NK-92 treated with Interleukin-12 subunit alpha and Interleukin-12 subunit beta, amount 100 ng/mL, for 24 hours (cell line): ENCODE measurements around the gene GRAP2.
"Not testable (repeated sequence)": the region's sequence is repeated elsewhere in the genome, so short reads cannot be mapped to it uniquely, and the experiment has no call there.

Experiments used
- DNase-seq: peaks from one replicate; lab custom pipeline; 2025; lab: John Stamatoyannopoulos, UW

Gene GRAP2

GRCh38 chr22:39900306-39901227 lies at the start of gene GRAP2:
TSS of gene GRAP2 (plus strand) at chr22:39901084. CDS start at chr22:39947107, 46,023 bp downstream.
- peak; percentile 41 for DNase-seq

GRCh38 chr22:39851606-39852315 lies 49.1 kb upstream of the GRAP2 start:
- no peak for DNase-seq

GRCh38 chr22:39852799-39853198 lies 48.1 kb upstream of the GRAP2 start:
- no peak for DNase-seq

- DNase-seq: no peak
Observed at GRCh38 chr22:39856588-39856987, 44.3 kb upstream of the GRAP2 start.

GRCh38 chr22:39859903-39860588 lies 40.8 kb upstream of the GRAP2 start:
- no peak for DNase-seq

- DNase-seq: no peak
Observed at GRCh38 chr22:39868741-39869140, 32.1 kb upstream of the GRAP2 start.

DNA sequence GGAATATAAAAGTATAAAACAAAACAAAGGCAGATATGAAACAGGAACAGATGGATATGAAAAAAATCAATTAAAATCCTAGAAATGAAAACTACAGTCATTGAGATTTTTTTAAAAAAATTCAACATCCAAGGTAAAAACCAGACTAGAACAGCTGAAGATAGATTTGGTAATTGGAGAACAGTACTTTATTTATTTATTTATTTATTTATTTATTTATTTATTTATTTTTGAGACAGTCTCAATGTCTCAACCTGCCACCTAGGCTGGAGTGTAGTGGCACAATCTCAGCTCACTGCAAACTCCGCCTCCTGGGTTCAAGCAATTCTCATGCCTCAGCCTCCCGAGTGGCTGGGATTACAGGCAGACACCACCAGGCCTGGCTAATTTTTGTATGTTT lies 31.1 kb upstream of the GRAP2 start:
- DNase-seq: not testable (repeated sequence)

DNA sequence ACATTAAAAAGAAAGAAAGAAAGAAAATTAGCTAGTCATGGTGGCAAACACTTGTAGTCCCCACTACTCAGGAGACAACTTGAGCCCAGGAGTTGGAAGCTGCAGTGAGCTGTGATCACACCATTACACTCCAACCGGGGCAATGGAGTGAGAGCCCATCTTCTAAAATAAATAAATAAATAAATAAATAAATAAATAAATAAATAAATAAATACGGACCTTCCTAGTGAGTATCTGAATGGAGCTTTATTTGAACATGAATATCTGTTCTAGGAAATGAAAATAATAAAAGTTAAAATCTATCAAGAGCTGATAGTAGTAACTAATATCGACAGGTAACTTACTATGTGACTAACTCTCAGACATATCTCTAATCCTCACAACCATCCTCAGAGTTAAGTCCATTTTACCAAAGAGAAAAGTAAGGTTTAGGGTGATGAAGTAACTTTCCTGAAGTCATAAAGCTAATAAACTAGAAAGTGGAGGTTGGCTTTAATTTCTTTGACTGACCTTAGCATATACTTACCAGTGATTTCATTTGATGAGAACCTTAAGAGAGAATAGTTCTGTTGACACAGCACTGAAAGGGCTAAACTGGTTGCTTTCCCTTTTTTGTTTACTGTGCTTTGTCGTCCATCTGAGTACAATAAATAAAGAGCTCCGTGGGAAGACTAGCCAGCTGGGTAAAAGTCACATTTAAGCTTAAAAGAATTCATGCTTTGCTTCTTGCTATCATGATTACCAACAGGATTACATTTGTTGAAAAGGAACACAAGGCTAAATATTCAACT lies 29.7 kb upstream of the GRAP2 start:
- no peak for DNase-seq

DNA sequence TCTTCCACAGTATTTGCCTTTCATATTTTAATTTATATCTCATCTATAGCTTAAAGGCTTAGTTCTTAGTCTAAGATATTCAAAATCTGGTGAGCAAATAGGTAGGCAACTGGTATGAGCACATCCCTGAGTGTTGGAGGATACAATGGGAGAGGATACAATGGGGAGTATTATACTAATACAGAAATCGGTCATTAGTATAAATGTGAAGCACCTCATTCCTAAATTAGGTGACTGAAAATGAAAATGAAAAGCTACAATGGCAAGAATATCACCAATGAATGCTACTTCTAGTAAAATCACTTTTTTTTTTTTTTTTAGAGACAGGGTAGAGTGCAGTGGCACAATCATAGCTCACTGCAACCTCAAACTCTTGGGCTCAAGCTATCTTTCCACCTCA lies 28.3 kb upstream of the GRAP2 start:
- no peak for DNase-seq

DNA sequence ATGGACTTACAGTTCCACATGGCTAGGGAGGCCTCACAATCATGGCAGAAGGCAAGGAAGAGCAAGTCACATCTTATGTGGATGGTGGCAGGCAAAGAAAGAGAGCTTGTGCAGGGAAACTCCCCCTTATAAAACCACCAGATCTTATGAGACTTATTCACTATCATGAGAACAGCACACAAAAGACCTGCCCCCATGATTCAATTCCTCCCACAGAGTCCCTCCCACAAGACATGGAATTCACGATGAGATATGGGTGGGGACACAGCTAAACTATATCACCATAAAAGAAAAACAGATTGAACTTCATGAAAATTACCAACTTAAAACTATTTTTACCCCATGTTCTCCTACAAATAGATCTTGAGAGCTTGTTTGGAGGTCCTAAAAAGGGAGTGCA lies 26.9 kb upstream of the GRAP2 start:
- DNase-seq: no peak

GRCh38 chr22:39875176-39875885 lies 25.6 kb upstream of the GRAP2 start:
- not testable (repeated sequence) for DNase-seq

- DNase-seq: no peak
Observed at GRCh38 chr22:39877079-39877845, 23.6 kb upstream of the GRAP2 start.

GRCh38 chr22:39880722-39881121 lies 20.2 kb upstream of the GRAP2 start:
- DNase-seq: no peak

GRCh38 chr22:39883057-39883456 lies 17.8 kb upstream of the GRAP2 start:
- DNase-seq: no peak

GRCh38 chr22:39889924-39890323 lies 11.0 kb upstream of the GRAP2 start:
- not testable (repeated sequence) for DNase-seq

DNA sequence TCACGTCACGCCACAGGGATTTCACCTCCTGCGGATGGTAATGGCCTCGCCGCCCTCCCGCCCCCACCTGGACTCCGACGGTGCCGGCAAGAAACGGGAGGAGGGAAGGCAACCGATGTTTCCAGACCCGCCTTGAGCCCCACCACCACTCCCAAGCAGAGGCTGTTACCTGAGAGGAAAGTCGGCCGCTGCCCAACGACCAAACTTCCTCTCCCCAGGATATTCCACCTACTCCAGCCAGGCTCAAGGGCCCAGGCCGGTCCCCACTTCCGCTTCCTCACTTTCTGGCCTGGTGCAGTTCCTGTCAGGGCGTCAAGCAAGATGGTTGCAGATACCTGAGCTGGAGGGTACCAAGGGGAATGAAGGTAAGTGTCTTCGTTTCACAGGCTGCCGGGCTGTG lies 7.4 kb upstream of the GRAP2 start, which contains the start of gene ENTHD1:
TSS of gene ENTHD1 (minus strand) at position 235 of the 400 bp plus-strand sequence. CDS start 6,012 bp downstream, outside the sequence.
- no peak for DNase-seq

GRCh38 chr22:39894554-39895092 lies 6.3 kb upstream of the GRAP2 start:
- DNase-seq: no peak

DNA sequence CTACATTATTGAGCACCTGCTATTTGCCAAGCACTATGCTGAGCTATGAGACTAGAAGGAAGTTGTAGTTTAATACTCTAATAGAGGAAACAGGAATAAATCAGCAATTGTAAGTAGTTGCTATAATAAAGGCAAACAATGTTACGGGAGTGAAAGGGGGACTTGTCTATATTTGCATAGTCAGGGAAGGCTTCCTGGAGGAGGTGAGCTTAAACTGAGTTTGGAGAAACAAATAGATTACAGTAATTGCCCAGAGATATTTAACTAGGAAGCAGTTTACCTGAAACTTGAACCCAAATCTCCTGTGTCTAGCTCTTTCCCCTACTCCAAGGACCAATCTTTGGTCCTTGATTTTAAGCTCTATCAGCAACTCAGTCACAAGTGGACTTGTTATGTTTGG lies 5.2 kb upstream of the GRAP2 start:
- no peak for DNase-seq

- no peak for DNase-seq
Observed at GRCh38 chr22:39896313-39896996, 4.4 kb upstream of the GRAP2 start.
